AML-193 (cell line): ENCODE results near the gene SAMD13.
"Not testable (repeated sequence)": the region's sequence is repeated elsewhere in the genome, so short reads cannot be mapped to it uniquely, and the experiment has no call there.

Source experiments
- DNase-seq, 2 experiments: peaks; one replicate each; lab custom pipeline; 2025; lab: John Stamatoyannopoulos, UW

The SAMD13 gene

GRCh38 chr1:84286071-84286470, 15.4 kb upstream of the SAMD13 start:
- DNase-seq, result no peak

GRCh38 chr1:84287389-84287788, 14.1 kb upstream of the SAMD13 start:
- DNase-seq, result not testable (repeated sequence)

DNA sequence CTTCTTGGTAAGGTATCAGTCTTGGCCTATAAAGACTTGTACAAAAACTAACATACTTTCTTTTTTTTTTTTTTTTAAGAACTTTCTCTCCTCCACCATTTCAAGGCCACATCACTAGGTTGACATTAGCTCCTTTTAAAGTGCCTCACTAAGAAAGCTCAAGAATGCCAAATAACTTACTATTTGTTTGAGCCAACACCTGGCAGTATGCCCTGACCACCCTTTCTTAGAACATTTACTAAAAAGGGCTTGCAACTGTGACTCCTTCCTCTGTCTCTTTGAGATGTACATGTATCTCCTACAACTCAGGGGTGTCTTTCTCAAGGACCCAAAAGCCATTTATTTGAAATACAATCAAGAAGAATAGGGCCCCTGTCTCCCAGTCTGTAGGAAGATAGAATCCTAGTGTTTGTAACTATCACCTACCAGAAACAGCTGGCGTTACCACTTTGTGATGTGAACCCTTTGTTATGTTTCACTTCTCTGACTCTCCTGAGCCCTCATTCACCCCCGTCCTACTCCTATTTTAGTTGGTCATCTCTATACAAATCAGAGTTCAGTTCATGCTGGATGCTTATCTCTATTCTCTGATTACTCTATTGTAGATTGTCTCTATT, 12.2 kb upstream of the SAMD13 start:
- no peak for DNase-seq

GRCh38 chr1:84291882-84292655, 9.4 kb upstream of the SAMD13 start:
- DNase-seq, result no peak

GRCh38 chr1:84293766-84294165, 7.7 kb upstream of the SAMD13 start:
- DNase-seq, result no peak

DNA sequence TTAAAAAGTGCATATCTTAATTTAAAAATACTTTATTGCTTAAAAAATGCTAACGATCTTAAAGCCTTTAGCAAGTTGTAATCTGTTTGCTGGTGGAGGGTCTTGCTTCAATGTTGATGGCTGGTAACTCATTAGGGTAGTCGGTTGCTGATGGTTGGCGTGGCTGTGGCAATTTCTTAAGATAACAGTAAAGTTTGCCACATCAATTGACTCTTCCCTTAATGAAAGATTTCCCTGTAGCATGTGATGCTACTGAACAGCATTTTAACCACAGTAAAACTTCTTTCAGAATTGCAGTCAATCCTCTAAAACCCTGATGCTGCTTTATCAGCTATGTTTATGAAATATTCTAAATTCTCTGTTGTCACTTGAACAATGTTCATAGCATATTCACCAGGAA, 6.8 kb upstream of the SAMD13 start:
- DNase-seq, result no peak

DNA sequence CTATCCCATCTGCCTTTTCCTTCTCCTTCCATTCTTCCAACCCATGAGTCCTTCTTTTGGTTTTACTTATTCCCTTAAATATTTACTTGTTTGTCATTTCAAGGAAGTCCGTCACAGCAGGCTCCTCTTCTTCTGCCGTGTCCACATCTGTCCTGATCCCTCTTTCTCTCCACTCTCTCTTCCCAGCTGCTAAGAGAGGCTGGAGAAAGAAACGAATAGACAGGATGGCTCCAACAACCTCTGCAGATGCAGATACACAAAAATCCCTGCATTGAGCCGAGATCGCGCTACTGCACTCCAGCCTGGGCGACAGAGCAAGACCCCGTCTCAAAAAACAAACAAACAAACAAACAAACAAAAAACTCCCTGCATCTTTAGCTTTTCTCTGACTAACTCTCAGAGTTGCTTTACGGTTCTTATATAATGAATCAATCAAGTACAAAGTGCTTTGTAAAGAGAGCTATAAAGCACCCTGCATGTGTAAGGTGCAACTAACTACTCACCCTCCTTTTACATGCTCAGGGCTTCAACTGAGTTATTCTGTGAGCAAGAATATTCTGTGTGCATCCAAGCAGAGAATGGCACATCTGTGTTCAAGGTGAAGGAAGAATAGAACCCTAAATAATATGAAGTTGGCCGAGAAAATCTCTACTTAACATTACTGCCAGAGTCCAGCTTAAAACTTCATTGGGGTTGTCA, 3.8 kb upstream of the SAMD13 start:
- DNase-seq, result no peak

- peak; percentile 26 to 29 for DNase-seq
Measured at GRCh38 chr1:84298328-84298683, 3.2 kb upstream of the SAMD13 start.

GRCh38 chr1:84298684-84299535, 2.6 kb upstream of the SAMD13 start:
- DNase-seq, result peak; percentile 17 to 39

DNA sequence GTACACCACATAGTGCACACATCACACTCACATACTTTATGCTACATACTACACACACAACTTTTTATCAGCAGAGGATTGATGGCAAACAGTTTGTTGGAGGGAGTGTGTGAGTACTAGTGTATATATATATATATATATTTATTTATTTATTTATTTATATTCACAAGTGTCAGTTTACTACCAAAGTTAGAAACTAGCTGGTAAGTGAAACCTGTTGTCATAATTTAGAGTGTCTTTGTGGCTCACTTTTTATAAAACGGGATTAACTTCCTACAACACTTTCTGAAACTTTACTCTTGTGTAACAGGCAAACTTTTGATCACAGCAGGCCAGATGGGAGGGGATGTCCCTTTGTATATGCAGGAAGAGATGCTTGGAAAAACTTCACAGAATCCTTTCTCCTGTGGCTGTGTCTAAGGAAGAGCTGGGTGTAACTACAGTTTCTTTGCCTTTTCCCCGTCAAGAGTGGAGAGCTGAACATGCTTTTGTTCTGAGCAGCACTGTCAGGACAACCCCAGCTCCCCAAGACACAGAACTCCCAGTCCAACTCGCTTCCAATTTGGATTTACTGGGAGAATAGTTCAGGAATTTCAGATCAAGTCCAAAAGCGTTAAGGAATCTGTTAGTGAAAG, 1.9 kb upstream of the SAMD13 start:
- peak; percentile 10 to 25 for DNase-seq

DNA sequence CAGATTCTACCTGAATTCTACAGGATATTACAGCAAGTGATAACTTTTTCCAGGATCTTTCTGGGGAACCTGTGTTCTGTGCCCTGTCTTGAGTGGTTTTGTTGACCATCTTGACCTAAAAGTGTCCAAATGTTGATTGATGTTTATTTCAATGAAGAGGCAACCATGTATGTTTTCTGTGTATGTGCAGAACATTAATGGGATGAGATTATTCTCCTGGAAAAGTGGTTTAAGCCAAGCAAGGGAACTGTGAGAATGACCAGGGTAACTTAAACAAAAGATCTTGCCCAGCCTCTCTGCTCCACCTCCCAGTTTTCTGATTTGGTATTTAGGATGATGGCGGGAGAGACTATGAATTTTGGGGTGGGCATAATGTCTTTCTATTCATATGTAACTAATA, 1.0 kb upstream of the SAMD13 start:
- DNase-seq, result no peak

- DNase-seq, result peak in 1 of 2 experiments; percentile 42
Measured at GRCh38 chr1:84301785-84302385, 377 bp downstream of the SAMD13 start.

DNA sequence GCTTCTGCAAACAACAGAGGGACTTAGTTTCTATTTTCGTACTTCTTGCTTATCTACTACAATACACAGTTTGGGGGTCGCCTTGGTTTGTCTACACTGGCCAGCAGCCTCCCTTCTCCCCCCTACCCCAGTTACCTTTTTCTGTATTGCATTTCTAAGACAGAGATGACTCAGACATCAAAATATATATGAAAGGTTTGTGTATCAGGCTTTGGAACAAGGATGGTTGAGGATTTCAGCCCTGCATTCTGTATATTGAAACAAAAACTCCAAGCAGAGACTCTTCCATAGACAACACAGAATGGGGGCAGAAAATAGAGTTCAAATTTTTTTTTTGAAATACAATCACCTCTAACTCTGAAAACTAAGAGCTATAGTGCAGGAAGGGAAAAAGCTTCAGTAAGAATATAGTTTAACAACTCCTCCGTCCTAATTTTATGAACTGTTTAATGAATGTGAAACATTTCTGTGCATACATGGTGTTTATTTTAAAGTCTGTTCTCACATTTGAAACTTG, 1.9 kb downstream of the SAMD13 start:
- peak in 1 of 2 experiments; percentile 13 for DNase-seq

DNA sequence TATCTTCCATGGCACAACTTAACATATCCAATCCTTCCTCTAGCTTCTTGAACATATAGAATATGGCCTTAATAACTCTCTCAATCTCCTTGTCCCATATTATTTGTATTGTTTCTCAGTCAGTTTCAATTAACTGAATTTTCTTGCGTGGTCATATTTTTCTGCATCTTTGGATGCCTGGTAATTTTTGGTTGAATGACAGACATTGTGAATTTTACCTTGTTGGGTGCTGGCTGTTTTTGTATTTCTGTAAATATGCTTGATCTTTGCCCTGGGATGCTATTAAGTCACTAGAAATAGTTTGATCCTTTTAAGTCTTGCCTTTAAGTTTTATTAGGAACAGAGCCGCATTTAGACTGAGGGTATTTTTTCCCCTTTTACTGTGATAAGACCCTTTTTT, 5.9 kb downstream of the SAMD13 start:
- no peak for DNase-seq

GRCh38 chr1:84311296-84311695, 9.8 kb downstream of the SAMD13 start:
- no peak for DNase-seq

DNA sequence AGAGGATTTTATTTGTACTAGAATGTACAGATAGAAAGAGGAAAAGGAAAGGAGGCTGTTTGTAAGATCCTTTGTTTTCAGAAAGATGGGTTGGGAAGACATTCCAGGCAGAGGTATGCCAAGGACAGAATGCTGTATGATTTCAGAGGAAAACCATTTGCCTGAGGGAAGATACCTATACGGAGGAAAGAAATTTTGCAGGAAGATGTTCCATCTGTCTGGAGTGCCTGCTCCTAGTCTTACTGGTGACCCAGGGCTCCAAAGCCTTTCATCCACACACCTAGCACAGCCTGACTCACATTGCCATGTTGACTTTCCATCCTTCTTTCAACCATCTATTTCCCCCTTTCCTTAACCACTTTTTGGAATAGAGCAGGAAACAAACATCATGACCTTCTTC, 18.2 kb downstream of the SAMD13 start:
- DNase-seq, result no peak

- DNase-seq, result no peak
Measured at GRCh38 chr1:84327830-84328229, 26.3 kb downstream of the SAMD13 start.

DNA sequence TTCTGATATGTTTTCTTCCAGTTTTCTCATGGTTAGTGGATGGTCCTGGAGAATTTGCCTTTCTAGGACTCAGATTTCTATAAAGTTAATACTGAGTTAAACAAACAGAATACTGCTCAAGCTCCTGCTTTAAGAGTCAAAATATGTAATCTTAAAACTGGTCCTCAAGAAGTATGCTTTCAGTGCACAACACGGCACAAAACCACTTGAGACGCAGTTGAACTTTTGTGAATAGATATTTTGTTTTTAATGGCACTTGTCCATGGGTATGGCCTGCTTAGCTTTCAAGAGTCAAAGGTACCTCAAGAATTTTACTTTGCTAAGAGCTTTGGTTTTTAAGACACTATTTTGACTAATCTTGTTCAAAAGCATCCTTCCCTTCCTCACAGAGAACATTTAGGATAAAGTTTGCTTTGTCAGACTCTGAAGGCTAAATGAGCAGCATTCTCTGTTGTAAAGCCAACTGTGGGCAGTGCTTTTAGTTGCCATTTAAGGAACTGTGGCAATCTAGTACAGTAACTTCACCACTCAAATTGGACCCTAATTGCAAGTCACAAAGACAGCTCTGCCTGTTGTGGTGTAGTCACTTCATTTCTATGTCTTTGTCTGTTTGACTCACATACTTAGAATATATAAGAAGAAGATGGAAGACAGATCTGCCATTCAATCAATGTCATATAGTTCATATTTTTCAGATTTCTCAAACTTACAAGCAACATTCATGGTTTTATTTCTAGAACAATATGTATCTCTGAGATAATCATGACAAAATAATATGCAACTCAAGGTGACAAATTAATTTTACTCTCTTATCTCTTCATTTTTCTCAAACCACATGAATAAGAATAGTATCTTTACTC, 28.8 kb downstream of the SAMD13 start:
- no peak for DNase-seq

- DNase-seq, result no peak
Measured at GRCh38 chr1:84339503-84339902, 38.0 kb downstream of the SAMD13 start.

GRCh38 chr1:84344286-84344685, 42.8 kb downstream of the SAMD13 start:
- no peak for DNase-seq
